HG03108 (cell line): ENCODE results near the gene KNG1.
A peak's percentile ranks its signal among the peaks of the same experiment; 100 is the strongest.

Source experiments
- ATAC-seq: cut with Tn5 transposase; IDR thresholded peaks from one replicate; pipeline ENCODE4 v1.9.1; 2021; ENCODE audit warnings: moderate library complexity; ENCODE audit not compliant: unreplicated experiment

The KNG1 gene

GRCh38 chr3:186772701-186773417 is 55.7 kb downstream of the KNG1 start:
- ATAC-seq: peak; percentile 93

GRCh38 chr3:186775999-186776398 is 58.8 kb downstream of the KNG1 start:
- ATAC-seq: no peak

GRCh38 chr3:186779204-186779603 is 62.0 kb downstream of the KNG1 start:
- ATAC-seq: no peak

GRCh38 chr3:186782542-186783057 is 65.4 kb downstream of the KNG1 start:
- no peak for ATAC-seq

GRCh38 chr3:186783058-186783730 is 66.0 kb downstream of the KNG1 start, which contains the start of gene EIF4A2:
Gene EIF4A2 (plus strand): TSS chr3:186783577. CDS start chr3:186783611, 34 bp downstream.
- ATAC-seq: peak; percentile 57

GRCh38 chr3:186783731-186784515 is 66.8 kb downstream of the KNG1 start:
- peak; percentile 79 for ATAC-seq

- no peak for ATAC-seq
Observed at GRCh38 chr3:186784820-186785494, 67.8 kb downstream of the KNG1 start.

- no peak for ATAC-seq
Observed at GRCh38 chr3:186785495-186786018, 68.4 kb downstream of the KNG1 start.

- no peak for ATAC-seq
Observed at GRCh38 chr3:186786922-186787321, 69.8 kb downstream of the KNG1 start.

- no peak for ATAC-seq
Observed at GRCh38 chr3:186787642-186788481, 70.7 kb downstream of the KNG1 start.

- no peak for ATAC-seq
Observed at GRCh38 chr3:186788482-186789370, 71.6 kb downstream of the KNG1 start.

- ATAC-seq: no peak
Observed at GRCh38 chr3:186789554-186790260, 72.5 kb downstream of the KNG1 start.

GRCh38 chr3:186790261-186790981 is 73.3 kb downstream of the KNG1 start:
- no peak for ATAC-seq
